A673 (cell line): ENCODE data around the gene SDHC. TPM values are rescaled to one million over a fixed set of nuclear protein-coding genes. Genes with fewer than 3 reads are reported as not detected.

Source experiments
- BruUV-seq: library from RNA; stranded (reverse); fragments of 400-500 nt; replicated peaks from 2 replicates; lab custom pipeline; 2021; lab: Mats Ljungman, UMichigan
- CTCF ChIA-PET: fragments of 300-600 bp; sonication (Branson Sonifier 250); formaldehyde crosslinking; loops from one replicate; lab custom pipeline; 2022; ENCODE audit warnings: antibody characterized with exemption; lab: Charles Lee
- POLR2A ChIA-PET: fragments of 300-600 bp; sonication (Branson Sonifier 250); formaldehyde crosslinking; loops from one replicate; lab custom pipeline; 2022; ENCODE audit warnings: antibody characterized with exemption; ENCODE audit not compliant: low non-redundant PET; lab: Charles Lee
- DNase-seq: peaks from one replicate; pipeline ENCODE4 v3.0.0-alpha.2; 2015; ENCODE audit warnings: low spot score
- H3K27ac ChIP-seq: fragments of 200-600 bp; sonication (generic); 2 replicates; pipeline ENCODE4 v1.5.1; 2016; ENCODE audit warnings: mixed run types, low read depth, mild to moderate bottlenecking, mixed read lengths, antibody characterized with exemption, low read length; ENCODE audit not compliant: poor library complexity, severe bottlenecking
- H3K27me3 ChIP-seq: fragments of 200-600 bp; sonication (generic); replicated peaks from 2 replicates; pipeline ENCODE4 v1.6.1; 2017; ENCODE audit warnings: mixed run types, low read depth, mild to moderate bottlenecking, mixed read lengths, antibody characterized with exemption, low read length; ENCODE audit not compliant: insufficient read depth, poor library complexity
- H3K36me3 ChIP-seq: fragments of 200-600 bp; sonication (generic); 2 replicates; pipeline ENCODE4 v1.6.1; 2016; ENCODE audit warnings: mixed run types, mild to moderate bottlenecking, mixed read lengths, antibody characterized with exemption, low read length; ENCODE audit not compliant: insufficient read depth, poor library complexity, severe bottlenecking
- H3K4me1 ChIP-seq: fragments of 200-600 bp; sonication (generic); 2 replicates; pipeline ENCODE4 v1.6.1; 2017; ENCODE audit warnings: mixed run types, mild to moderate bottlenecking, mixed read lengths, antibody characterized with exemption, low read length; ENCODE audit not compliant: insufficient read depth, poor library complexity, severe bottlenecking
- H3K4me3 ChIP-seq: fragments of 200-600 bp; sonication (generic); 2 replicates; pipeline ENCODE4 v1.5.1; 2016; ENCODE audit warnings: low read depth, mixed run types, mild to moderate bottlenecking, mixed read lengths, low read length; ENCODE audit not compliant: poor library complexity, severe bottlenecking
- H3K9me3 ChIP-seq: fragments of 200-600 bp; sonication (generic); 2 replicates; pipeline ENCODE4 v1.6.1; 2016; ENCODE audit warnings: mixed run types, low read depth, mild to moderate bottlenecking, mixed read lengths, antibody characterized with exemption, low read length; ENCODE audit not compliant: poor library complexity, severe bottlenecking
- CTCF ChIP-seq: fragments of 300-800, 200-600 bp; sonication (generic); conservative IDR thresholded peaks from 2 replicates; pipeline ENCODE4 v1.5.1; 2017; ENCODE audit warnings: low read depth, mild to moderate bottlenecking, antibody characterized with exemption, low read length, moderate library complexity, mixed read lengths
- EZH2 ChIP-seq: fragments of 200-600 bp; sonication (generic); IDR thresholded peaks from 2 replicates; pipeline ENCODE4 v1.6.1; 2017; ENCODE audit warnings: borderline replicate concordance, low read depth, mild to moderate bottlenecking, mixed read lengths, antibody characterized with exemption, low read length; ENCODE audit not compliant: poor library complexity, severe bottlenecking
- intact Hi-C: fragments of 100-400 bp; cut with micrococcal nuclease; formaldehyde crosslinking; loops from one replicate; pipeline ENCODE4 v1.10.0; 2022; ENCODE audit not compliant: unreplicated experiment
- total RNA-seq: library from RNA; stranded (reverse); gene quantifications from 2 replicates; pipeline ENCODE4 v1.2.3, GENCODE V29; 2021

The SDHC gene
- total RNA-seq, 1 experiment from 2014 or later: 228 TPM

DNA sequence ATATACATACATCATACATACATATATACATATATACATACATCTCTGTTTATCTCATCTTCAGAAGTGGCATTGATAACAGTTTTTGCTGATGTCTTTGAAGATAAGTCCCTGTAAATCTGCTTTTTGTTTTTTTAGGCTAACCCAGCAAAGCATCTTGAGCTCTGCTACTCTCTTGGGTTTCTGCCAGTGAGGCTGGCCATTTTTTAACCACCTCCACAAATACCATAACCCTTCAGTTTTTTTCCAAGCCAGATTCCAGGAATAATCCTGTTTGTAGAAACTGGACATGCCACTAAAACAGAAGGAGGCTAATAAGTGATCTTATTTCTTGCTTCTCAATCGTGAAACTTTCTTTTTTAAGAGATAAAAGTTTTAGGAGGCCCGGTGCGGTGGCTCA lies 21.6 kb downstream of the SDHC start:
- H3K4me3 ChIP-seq: no peak overlapping the region
- no peaks in the 10 kb centered on the region for H3K27me3 ChIP-seq
- ChIA-PET POLR2A (no interaction called here), CTCF (no interaction called here)
- no TSS peak for BruUV-seq
- H3K27ac ChIP-seq: no peak overlapping the region
- no peaks in the 10 kb centered on the region for H3K4me1 ChIP-seq
- peaks cover 24% of the 10 kb centered on the region for H3K36me3 ChIP-seq
- no peaks in the 10 kb centered on the region for H3K9me3 ChIP-seq
- intact Hi-C loops: no loop called here
- no peak for DNase-seq
- TF ChIP-seq CTCF: no peak
- no peak for TF ChIP-seq EZH2

- CTCF ChIA-PET: no interaction called here
- no TSS peak for BruUV-seq
Measured at GRCh38 chr1:161342177-161342576, 28.0 kb downstream of the SDHC start.

DNA sequence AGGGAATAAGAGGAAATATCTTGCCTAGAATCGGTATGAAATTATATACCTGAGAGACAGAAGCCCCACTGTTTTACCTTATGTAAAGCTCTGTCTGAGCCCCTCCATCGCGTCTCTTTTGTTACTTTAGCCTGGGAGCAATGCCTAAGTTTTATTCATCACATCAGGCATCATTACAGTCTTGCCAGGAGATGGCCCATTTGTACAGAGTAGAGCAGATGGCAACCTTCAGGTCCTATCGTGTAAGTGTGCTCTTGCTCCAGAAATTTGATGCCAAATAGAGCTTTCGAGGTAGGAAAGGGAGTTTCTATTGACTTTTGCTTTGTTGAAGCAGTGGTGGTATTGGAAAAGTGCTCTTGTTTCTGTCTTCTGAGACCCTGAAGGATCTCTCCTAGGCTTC lies 28.6 kb downstream of the SDHC start:
- no peaks in the 10 kb centered on the region for H3K27me3 ChIP-seq

More at GRCh38 chr1:161342177-161342576, 28.0 kb downstream of the SDHC start:
- no peaks in the 10 kb centered on the region for H3K27me3 ChIP-seq
- intact Hi-C loops: no loop called here
- TF ChIP-seq CTCF (no peak), EZH2 (no peak)
- no peak overlapping the region for H3K27ac ChIP-seq
- H3K4me3 ChIP-seq: no peak overlapping the region
- POLR2A ChIA-PET: interaction anchor here (0.6 kb wide), 1 partner anchor 126 kb away, joined by 4 read pairs; no protein-coding TSS in a partner anchor
- no peaks in the 10 kb centered on the region for H3K9me3 ChIP-seq
- no peak for DNase-seq
- H3K4me1 ChIP-seq: no peaks in the 10 kb centered on the region
- peaks cover 21% of the 10 kb centered on the region for H3K36me3 ChIP-seq

More for the DNA sequence above, 28.6 kb downstream of the SDHC start:
- ChIA-PET CTCF (no interaction called here), POLR2A (interaction anchor here (0.6 kb wide), 1 partner anchor 126 kb away, joined by 4 read pairs; no protein-coding TSS in a partner anchor)
- TF ChIP-seq CTCF (no peak), EZH2 (no peak)
- no peak for DNase-seq
- intact Hi-C loops: no loop called here
- no peaks in the 10 kb centered on the region for H3K4me1 ChIP-seq
- peaks cover 22% of the 10 kb centered on the region for H3K36me3 ChIP-seq
- no peaks in the 10 kb centered on the region for H3K9me3 ChIP-seq
- BruUV-seq: no TSS peak
- H3K4me3 ChIP-seq: no peak overlapping the region
- no peak overlapping the region for H3K27ac ChIP-seq
